GM21515 (cell line): ENCODE results near the gene ZBED4.

Source experiments
- ATAC-seq: cut with Tn5 transposase; IDR thresholded peaks from one replicate; pipeline ENCODE4 v1.9.1; 2021; ENCODE audit not compliant: unreplicated experiment

The ZBED4 gene

DNA sequence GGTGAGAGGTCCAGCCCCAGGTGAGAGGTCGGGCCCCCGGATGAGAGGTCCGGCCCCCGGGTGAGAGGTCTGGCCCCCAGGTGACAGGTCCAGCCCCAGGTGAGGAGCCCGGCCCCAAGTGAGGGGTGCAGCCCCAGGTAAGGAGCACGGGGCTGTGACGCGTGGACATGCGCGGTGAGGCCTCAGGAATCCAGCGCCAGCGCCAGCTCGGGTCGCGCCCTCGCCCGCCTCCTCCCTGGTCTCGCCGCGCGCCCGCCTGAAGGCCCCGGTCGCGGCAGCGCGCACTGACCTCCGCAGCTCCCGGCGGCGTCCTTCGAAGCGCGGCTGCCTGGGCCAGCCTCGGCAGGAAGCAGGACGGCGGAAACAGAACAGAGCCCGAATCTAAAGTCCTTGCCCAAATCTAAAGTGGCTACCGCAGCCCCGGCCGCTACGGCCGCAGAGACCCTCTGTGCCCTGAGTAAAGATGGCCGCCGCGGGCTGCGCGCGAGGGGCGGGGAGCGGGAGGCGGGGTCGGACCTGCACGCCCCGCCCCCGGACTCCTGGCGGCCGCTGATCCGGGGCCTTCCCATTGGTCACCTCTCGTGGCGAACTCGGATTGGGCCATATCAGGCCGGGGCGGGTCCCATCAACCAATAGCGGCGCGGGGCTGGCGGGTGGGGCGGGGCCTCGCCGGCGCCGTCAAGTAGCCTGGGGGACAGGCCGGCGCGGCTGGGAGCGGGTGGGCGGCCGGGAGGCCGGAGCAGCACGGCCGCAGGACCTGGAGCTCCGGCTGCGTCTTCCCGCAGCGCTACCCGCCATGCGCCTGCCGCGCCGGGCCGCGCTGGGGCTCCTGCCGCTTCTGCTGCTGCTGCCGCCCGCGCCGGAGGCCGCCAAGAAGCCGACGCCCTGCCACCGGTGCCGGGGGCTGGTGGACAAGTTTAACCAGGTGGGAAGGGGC is 64.6 kb downstream of the ZBED4 start, which contains the start of the genes ALG12 and CRELD2:
Gene ALG12 (minus strand): TSS at position 465 of the 937 bp plus-strand sequence. CDS start 4,673 bp downstream, outside the sequence.
Gene CRELD2 (plus strand): TSS at position 661 of the 937 bp plus-strand sequence. CDS start 136 bp downstream, at position 797.
- ATAC-seq: peak; percentile 80

DNA sequence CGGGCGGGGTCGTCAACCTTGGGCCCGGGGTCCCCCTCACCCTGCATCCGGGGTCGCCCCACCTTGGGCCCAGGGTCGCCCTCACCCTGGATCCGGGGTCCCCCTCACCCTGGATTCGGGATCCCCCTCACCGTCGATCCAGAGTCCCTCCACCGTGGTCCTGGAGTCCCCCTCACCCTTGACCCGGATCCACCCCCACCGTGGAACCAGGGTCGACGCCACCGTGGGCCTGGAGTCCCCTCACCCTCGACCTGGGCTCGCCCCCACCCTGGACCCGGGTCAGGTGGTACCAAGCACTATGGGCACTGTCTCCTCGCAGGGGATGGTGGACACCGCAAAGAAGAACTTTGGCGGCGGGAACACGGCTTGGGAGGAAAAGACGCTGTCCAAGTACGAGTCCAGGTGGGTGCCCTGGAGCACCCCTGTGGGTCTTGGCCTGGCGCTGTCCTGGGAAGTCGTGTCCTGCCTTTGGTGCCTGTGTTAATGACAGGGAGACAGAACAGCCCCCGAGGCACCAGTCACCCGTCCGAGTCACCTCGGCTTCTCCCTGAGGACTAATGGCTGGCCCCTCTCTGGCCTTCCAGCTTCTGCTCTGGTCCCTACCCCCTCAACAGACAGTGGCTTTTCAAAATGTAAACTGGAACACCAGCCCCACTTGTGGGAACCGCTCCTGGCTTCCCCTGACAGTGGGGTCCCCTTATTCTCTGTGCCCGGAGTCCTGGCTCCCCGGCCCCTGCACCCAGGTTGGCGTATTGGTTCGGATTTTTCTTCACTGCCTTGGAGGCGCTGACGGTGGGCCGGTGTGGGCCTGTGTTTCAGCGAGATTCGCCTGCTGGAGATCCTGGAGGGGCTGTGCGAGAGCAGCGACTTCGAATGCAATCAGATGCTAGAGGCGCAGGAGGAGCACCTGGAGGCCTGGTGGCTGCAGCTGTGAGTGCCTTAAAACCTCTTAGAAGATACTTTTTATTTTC is 65.6 kb downstream of the ZBED4 start:
- ATAC-seq: no peak

DNA sequence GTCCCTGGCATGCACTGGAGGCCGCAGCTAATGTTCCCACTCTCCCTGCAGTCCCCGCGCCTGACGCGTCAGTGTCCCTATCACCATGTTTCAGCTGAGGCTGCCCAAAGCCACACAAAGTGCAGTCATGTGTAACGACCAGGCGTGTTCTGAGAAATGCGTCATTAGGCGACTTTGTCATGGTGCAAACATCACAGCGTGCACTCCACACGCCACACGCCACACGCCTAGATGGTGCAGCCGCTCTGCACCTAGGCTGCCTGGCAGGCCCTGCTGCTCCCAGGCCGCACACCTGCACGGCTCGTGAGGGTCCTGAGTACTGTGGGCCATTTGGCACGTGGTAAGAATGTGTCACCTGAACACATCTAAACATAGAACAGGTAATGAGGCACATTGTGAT is 67.2 kb downstream of the ZBED4 start:
- no peak for ATAC-seq

DNA sequence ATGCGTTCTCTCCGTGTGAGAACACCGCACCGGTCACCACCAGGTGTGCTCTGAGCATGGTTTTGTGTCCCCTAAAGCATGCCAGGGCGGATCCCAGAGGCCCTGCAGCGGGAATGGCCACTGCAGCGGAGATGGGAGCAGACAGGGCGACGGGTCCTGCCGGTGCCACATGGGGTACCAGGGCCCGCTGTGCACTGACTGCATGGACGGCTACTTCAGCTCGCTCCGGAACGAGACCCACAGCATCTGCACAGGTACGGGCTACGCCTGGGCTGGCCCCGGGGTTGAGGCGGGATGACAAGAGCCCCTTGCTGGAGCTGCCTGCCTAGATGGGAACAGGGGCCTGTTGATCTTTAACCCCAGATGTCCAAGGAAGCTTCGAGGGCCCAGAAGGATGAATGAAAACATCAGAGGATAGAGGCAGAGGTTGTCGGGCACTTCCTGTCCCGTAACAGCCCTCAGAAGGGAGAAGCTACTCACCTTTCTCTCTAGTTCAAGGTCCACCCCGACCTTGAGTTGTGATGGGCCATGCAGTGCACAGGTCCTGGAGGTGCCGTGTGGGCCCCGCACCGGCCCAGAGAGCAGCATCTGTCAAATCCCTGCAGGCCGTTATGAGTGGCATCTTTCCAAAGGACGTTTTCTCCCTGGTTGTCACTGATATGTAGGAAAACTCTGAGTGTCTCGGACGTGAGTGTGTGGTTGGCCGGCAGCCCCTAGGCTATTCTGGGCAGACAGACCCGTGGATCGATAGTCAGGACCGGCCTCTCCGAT is 68.0 kb downstream of the ZBED4 start:
- ATAC-seq: no peak

DNA sequence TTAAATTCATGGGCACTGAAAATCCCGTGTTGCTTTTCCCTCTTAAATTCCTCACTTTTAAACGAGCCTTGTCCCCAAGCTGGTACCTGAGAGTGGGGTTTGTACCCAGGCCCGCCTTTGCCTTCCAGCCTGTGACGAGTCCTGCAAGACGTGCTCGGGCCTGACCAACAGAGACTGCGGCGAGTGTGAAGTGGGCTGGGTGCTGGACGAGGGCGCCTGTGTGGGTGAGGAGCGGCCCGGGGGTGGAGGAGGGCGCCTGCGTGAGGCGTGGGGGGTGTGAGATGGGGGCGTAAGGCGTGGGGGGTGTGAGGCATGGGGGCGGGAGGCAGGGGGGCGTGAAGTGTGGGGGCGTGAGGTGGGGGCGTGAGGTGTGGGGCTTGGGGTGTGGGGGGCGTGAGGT is 68.8 kb downstream of the ZBED4 start:
- no peak for ATAC-seq

DNA sequence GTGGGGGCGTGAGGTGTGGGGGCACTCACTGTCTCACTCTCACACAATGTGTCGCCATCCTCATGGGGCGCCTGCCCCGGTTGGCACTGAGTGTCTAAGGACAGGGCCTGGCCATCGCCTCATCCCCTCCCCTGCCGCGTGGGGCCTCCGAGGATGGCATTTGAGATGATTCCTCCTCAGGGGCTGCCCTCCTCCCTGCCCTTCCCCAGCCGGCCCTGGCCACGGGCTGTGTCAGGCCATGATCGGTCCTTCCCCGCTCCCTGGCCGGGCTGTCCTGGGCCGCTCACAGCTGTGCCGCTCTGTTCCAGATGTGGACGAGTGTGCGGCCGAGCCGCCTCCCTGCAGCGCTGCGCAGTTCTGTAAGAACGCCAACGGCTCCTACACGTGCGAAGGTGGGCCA is 69.3 kb downstream of the ZBED4 start:
- no peak for ATAC-seq

DNA sequence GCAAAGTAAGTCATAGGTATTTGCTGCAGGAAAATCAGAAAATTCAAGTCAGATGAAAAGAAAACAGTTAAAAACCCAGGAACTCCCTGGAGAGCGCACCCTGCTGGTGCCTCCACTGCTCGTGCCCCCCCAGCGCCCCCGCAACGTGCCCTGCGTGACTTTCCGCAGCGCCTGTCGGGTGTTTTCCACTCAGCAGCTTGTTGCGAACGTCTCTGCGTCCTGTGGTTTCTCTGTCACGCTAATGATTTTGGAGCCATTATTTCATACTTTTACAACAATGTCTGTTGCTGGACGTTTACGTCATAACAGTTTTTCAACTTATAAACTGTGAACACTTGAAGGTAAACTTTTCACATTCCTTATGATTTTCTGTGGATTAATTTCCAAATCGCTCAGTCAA is 69.8 kb downstream of the ZBED4 start:
- ATAC-seq: no peak

DNA sequence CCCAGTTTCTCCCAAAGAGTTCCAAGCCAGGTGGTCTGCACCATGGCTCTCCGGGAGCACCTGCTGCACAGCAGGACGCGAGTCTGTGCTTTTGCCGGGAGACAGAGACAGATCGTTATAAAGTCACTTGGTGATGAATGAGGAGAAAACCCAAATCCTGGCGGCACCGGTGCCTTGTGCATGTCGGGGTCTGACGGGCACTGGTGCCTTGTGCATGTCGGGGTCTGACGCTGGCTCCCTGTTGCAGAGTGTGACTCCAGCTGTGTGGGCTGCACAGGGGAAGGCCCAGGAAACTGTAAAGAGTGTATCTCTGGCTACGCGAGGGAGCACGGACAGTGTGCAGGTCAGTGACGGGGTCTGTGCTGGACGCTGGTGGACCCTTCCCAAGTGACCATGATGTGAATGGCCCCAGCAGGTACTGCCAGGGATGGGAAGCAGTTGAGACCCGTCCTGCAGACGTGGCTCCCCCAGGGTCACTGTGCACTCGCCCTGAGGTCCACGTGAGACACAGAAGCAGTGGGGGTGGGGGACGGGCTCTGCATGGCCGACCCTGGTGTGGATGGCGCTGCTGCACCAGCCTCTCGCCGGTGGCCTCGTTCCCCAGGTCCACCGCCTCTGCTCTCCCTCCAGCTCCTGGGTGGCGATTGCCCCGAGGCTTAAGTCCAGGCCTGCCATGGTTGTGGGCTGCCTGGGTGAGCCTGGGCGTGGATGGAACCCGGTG is 70.6 kb downstream of the ZBED4 start:
- no peak for ATAC-seq

DNA sequence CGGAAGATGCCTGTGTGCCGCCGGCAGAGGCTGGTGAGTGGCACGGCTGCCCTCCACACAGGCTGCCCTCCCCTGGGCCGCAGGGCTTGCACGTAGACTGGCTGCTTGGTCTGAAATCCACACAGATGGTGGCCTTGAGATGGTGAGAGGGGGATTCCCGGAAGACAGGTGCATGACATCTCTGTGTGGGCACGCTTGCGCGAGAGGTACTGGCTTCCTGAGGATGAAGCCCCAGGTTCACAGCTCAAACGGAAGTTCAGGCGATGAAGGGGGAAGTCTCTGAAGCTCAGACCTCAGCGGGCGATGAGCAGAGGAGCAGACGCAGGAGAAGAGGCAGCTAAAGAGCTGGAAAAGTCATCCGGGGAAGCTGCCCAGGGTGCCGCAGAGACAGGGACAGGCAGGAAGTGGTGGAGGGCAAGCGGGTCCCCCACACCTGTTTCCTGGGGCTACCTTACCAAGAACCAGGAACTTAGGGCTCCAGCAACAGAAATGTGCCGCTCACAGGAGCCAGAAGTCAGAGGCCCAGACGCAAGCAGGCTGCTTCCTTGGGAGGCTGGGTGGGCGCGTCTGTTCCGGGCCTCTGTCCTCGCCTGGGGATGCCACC is 72.0 kb downstream of the ZBED4 start:
- ATAC-seq: no peak

DNA sequence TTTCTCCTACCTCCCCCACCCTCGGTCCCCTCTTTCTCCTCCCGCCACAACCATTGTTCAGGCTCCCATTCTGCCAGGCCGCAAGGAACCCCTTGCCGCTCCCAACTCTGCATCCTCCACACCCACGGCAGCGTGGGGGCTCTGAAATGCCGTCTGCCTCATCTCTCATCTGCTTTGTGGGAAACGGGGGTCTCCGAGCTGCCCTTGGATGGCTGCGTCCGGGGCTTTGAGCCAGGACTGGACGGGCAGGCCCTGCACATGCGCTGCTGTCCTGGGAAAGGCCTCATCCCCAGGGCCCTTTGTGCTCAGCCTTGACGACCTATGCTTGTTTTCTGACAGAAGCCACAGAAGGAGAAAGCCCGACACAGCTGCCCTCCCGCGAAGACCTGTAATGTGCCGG is 73.3 kb downstream of the ZBED4 start:
- no peak for ATAC-seq

DNA sequence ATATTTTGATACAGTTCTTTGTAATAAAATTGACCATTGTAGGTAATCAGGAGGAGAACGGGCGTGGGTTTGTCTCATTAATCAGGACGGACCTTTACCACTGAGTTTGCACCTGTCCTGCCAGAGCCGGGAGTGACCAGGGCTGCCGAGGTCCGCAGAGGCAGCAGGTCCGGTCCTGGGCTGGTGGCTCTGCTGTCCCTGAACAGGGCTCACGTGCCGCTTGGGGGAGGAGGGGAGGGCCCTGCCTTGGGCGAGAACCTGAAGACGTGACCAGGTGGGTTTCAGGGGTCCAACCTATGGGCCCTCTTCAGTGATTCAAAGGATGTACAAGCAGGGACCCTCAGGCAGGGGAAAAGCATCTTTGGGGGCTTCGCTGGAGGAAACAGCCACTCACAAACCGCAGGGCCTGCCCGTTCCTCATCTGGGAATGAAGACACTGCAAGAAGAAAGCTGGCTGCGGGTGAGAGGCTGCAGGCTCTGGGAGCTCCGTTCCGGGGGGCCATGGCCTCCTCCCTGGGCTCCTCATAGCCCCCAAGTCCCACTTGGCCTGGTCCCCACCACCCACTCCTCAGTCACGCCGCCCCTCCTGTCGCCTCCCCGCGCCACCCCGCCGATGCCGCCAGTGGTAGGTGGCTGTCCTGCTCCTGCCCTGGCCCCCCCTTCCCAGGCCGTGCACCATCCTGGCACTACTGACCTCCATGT is 74.0 kb downstream of the ZBED4 start:
- ATAC-seq: no peak

DNA sequence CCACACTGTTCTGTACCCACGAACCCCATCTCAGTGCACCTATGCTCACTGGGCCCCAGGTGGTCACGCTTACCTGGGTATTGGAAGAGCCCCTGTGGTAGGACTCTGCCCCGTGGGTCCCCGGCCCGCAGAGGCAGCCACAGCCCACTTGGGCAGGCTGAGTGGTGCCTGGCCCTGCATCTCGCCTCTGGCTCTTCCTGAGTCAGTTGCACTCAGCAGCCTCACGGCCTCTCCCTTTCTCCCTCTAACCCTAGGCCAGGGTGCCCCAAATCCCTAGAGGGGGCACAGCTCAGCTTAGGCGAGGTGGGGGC is 74.5 kb downstream of the ZBED4 start:
- no peak for ATAC-seq

DNA sequence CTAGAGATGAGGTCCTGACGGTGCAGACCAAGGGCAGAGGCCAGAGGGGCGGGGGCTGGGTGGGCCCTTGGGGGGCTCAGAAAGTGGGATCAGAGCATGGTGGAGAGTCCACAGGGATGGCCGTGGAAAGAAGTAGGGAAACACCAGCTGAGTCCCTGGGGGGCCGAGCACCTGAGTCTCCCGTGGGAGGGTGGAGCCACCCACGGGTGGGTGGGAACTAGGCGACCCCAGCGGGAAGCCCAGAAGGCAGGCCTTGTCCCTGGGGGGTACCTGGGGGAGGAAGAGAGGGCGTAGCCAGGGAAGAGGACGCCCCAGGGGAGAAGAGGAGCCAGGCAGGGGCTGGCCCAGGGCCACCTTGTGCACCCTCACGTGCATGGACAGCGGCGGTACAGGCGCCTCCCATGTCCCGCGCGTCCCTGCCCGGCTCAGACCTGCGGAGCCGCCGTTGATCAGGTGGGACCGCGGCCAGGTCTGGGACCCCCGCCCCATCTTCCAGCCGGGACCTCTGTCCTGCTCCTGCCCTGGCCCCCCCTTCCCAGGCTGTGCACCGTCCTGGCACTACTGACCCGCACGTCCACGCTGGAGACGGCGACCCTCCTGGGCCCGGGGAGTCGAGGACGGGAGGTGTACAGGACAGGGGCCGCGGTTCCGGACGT is 75.0 kb downstream of the ZBED4 start:
- no peak for ATAC-seq

DNA sequence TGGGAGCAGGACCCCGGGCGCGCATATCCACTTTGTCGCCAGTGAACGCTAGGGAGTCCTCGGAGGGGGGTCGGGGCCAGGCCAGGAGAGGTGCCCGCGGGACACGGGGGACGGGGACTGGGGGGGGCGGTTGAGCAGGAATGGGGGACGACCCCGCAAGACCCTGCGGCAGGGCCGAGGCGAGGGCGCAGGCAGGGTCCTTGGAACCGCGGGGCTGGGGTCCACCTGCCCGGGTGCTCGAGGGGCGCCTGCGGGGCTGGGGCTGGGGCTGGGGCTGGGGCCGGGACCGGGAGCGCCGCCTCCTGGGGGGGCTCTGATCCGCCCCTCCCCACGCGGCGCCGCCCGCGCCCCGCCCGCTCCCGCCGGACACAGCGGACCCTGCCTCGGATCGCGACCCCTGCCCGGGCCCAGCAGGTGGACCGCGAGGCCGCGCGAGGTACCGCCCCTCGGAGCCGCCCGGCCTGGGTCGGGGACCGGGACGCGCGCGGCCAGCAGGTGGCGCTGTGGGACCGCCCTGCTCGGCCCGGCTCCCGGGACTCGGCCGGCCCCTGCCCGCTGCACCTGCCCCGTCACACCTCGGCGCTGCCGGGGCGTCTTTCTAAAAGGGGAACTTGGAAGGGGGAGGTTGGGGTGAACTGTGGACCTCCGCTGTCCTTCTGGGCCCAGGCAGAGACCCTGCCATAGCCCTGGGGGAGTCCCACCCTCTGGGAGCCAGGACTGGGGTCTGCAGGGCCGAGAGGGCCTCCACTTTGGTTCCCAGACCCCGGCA is 75.8 kb downstream of the ZBED4 start:
- peak; percentile 36 for ATAC-seq

DNA sequence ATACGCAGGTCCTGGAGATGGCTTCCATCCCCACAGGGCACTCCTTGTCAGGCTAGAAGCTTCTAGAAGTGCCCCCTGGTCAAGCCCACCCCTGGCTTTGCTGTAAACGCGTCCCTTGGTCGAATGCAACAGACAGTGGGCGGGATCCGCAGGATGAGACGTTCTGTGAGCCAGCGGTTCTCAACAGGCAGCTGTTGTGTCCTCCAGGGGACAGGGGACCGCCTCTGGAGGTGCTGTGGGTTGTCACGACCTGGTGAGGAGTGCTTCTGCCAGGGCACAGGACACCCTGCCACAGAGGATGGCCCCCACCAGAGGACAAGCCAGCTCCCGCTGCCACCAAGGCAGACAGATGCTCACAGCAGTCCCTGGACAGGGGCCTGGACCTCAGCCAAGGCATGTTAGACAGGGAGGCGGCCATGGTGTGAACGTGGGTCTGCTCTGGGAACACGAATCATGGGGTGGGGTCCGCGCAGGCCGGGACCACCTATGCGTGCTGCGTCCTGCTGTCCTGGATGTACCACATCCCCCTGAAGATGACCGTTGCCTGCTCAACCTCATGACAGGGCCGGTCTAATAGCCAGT is 76.4 kb downstream of the ZBED4 start:
- no peak for ATAC-seq

DNA sequence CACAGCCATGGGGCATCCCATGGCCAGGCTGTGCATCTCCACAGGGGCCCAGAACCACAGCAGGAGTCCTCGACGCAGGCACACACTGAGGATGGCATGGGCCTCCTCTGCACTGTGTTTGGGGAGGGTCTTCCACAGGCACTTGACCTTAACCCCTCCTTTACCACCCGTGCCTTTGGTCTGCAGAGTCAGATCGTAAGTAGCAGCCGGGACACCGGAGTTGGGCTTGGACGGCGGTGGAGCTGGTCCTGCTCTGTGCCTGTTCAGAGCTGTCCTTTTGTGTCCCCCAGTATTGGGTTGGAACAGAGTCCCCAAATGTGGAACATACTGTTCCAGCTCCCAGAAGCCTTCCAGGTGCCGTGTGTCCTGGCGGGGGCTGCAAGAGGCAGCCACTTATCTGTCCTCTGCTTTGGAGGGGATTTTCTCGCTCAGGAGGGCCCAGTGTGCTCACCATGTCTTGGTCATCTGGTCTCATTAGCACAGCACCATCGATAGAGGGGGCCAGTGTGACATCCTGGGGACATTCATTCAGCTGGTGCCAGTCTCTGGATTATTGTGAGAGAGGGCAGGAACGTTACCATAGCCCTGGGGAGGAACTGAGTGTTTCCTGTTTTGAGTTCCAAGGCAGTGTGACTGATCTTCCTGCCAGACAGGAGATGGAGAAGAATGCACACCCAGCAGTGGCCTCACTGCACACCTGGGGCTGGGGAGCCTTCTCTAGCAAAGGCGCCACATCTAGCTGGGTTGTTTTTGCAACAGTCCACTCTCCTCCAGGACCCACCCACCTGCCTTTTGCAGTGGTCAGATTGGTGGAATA is 77.2 kb downstream of the ZBED4 start:
- ATAC-seq: no peak
